Loucy (cell line): ENCODE results near the gene FEZF2.

Experiments used
- H2AFZ ChIP-seq: fragments of 200-600 bp; sonication (generic); 2 replicates; pipeline ENCODE4 v1.6.0; 2016; ENCODE audit warnings: antibody characterized with exemption, mild to moderate bottlenecking, low read length, moderate library complexity
- H3F3A ChIP-seq: fragments of 200-600 bp; 2 replicates; pipeline ENCODE4 v1.6.0; 2016; ENCODE audit warnings: antibody characterized with exemption, low read depth, mild to moderate bottlenecking
- H3K27me3 ChIP-seq: fragments of 200-600 bp; sonication (generic); 2 replicates; pipeline ENCODE4 v1.6.1; 2014; ENCODE audit warnings: low read length, mild to moderate bottlenecking; ENCODE audit not compliant: insufficient read depth, poor library complexity, severe bottlenecking
- H3K36me3 ChIP-seq: fragments of 200-600 bp; sonication (generic); 2 replicates; pipeline ENCODE4 v1.6.1; 2016; ENCODE audit warnings: low read length; ENCODE audit not compliant: insufficient read depth
- H3K4me1 ChIP-seq: fragments of 200-600 bp; sonication (generic); 2 replicates; pipeline ENCODE4 v1.5.1; 2014; ENCODE audit warnings: low read length, mild to moderate bottlenecking; ENCODE audit not compliant: insufficient read depth, poor library complexity, severe bottlenecking
- H3K4me2 ChIP-seq: fragments of 200-600 bp; sonication (generic); 2 replicates; pipeline ENCODE4 v1.6.0; 2014; ENCODE audit warnings: antibody characterized with exemption, low read length, low read depth, mild to moderate bottlenecking; ENCODE audit not compliant: poor library complexity, severe bottlenecking
- H3K4me3 ChIP-seq: fragments of 200-600 bp; sonication (generic); 2 replicates; pipeline ENCODE4 v1.5.1; 2014; ENCODE audit warnings: low read length, mild to moderate bottlenecking, mixed read lengths; ENCODE audit not compliant: poor library complexity, severe bottlenecking
- H3K79me2 ChIP-seq: fragments of 200-600 bp; sonication (generic); 2 replicates; pipeline ENCODE4 v1.6.1; 2014; ENCODE audit warnings: low read length; ENCODE audit not compliant: insufficient read depth
- H3K9ac ChIP-seq: fragments of 200-600 bp; sonication (generic); 2 replicates; pipeline ENCODE4 v1.6.0; 2014; ENCODE audit warnings: mild to moderate bottlenecking, low read depth, low read length, moderate library complexity; ENCODE audit not compliant: poor library complexity, severe bottlenecking
- H3K9me2 ChIP-seq: fragments of 200-600 bp; sonication (generic); replicated peaks from 2 replicates; pipeline ENCODE4 v1.6.1; 2016; ENCODE audit warnings: low read depth, low read length, mixed read lengths
- H3K9me3 ChIP-seq: fragments of 200-600 bp; sonication (generic); 2 replicates; pipeline ENCODE4 v1.6.1; 2014; ENCODE audit warnings: mild to moderate bottlenecking, antibody characterized with exemption, low read length, low read depth; ENCODE audit not compliant: insufficient read depth
- H4K20me1 ChIP-seq: fragments of 200-600 bp; sonication (generic); 2 replicates; pipeline ENCODE4 v1.6.0; 2014; ENCODE audit warnings: antibody characterized with exemption, low read length, mild to moderate bottlenecking; ENCODE audit not compliant: insufficient read depth, poor library complexity, severe bottlenecking
- CTCF ChIP-seq: fragments of 200-600 bp; sonication (generic); conservative IDR thresholded peaks from 2 replicates; pipeline ENCODE4 v1.5.1; 2014; ENCODE audit warnings: mild to moderate bottlenecking, antibody characterized with exemption, low read length
- EZH2phosphoT487 ChIP-seq: fragments of 200-600 bp; IDR thresholded peaks from 2 replicates; pipeline ENCODE4 v1.6.1; 2018; ENCODE audit warnings: antibody characterized with exemption, mild to moderate bottlenecking, moderate library complexity, borderline replicate concordance

The FEZF2 gene

GRCh38 chr3:62361824-62362223 lies 11.5 kb downstream of the FEZF2 start:
- Histone ChIP-seq H3K9ac (no peak overlapping the region), H3K9me2 (no peaks in the 10 kb centered on the region), H3F3A (no peaks in the 10 kb centered on the region), H2AFZ (no peak overlapping the region), H3K79me2 (no peaks in the 10 kb centered on the region), H3K27me3 (no peaks in the 10 kb centered on the region), H3K4me3 (no peak overlapping the region), H3K9me3 (no peaks in the 10 kb centered on the region), H3K4me1 (peaks cover 4% of the 10 kb centered on the region), H3K4me2 (no peak overlapping the region), H3K36me3 (no peaks in the 10 kb centered on the region), H4K20me1 (no peaks in the 10 kb centered on the region)
- no peak for TF ChIP-seq EZH2phosphoT487
- TF ChIP-seq CTCF: no peak

DNA sequence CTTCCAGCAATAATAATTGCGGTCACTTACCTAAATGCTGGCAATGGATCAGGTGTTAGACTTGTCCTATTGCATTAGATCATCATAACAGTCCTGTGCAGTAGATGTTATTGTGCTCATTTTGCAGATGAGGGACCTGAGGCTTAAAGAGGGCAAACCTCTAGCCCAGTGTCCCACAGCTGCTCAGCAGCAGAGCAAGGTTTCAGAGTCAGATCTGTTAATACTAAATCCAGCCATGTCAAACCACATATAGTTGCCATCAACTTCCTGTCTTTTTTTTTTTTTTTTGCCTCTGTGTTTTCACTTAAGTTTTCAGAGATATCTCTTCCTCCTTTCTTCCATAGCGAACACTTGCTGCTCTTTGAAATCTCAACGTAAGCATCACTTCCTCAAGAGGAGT lies 12.1 kb downstream of the FEZF2 start:
- no peak overlapping the region for H3K9ac ChIP-seq
- H3F3A ChIP-seq: no peaks in the 10 kb centered on the region
- no peaks in the 10 kb centered on the region for H3K36me3 ChIP-seq
- TF ChIP-seq EZH2phosphoT487 (no peak), CTCF (no peak)
- no peaks in the 10 kb centered on the region for H3K27me3 ChIP-seq
- H3K4me1 ChIP-seq: peaks cover 4% of the 10 kb centered on the region
- H3K9me3 ChIP-seq: no peaks in the 10 kb centered on the region
- H3K4me2 ChIP-seq: no peak overlapping the region
- no peak overlapping the region for H2AFZ ChIP-seq
- no peaks in the 10 kb centered on the region for H3K79me2 ChIP-seq
- no peak overlapping the region for H3K4me3 ChIP-seq
- H4K20me1 ChIP-seq: no peaks in the 10 kb centered on the region
- no peaks in the 10 kb centered on the region for H3K9me2 ChIP-seq

GRCh38 chr3:62359531-62359930 lies 13.8 kb downstream of the FEZF2 start:
- Histone ChIP-seq H2AFZ (no peak overlapping the region), H3K4me3 (no peak overlapping the region), H3K4me2 (no peak overlapping the region), H3K9me2 (no peaks in the 10 kb centered on the region), H3K9me3 (no peaks in the 10 kb centered on the region), H3K9ac (no peak overlapping the region), H3K36me3 (no peaks in the 10 kb centered on the region), H3K27me3 (no peaks in the 10 kb centered on the region), H3K4me1 (peaks cover 4% of the 10 kb centered on the region), H4K20me1 (no peaks in the 10 kb centered on the region), H3K79me2 (no peaks in the 10 kb centered on the region), H3F3A (no peaks in the 10 kb centered on the region)
- TF ChIP-seq EZH2phosphoT487: no peak

DNA sequence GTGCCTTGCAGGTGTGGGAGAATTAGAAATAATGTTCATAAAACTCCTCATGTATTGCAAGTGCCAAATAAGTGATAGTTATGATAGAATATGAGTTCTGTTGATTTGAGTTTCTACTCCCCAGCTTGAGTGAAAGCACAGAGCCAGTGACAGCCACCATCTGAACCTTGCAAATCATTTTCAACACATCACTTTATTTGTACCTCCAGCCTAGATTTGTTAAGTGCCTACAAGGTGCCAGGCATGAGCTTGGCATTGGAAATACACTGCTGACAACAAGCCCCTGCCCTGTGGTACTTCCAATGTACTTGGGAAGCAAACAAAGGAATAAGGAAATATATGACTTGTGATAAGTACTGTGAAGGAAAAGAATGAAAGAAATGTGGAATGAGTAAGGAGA lies 17.0 kb downstream of the FEZF2 start:
- Histone ChIP-seq H4K20me1 (no peaks in the 10 kb centered on the region), H3K4me2 (no peak overlapping the region), H3K27me3 (no peaks in the 10 kb centered on the region), H3K9ac (no peak overlapping the region), H2AFZ (no peak overlapping the region), H3K9me2 (no peaks in the 10 kb centered on the region), H3K9me3 (no peaks in the 10 kb centered on the region), H3K36me3 (no peaks in the 10 kb centered on the region), H3K4me3 (no peak overlapping the region), H3F3A (no peaks in the 10 kb centered on the region), H3K79me2 (no peaks in the 10 kb centered on the region), H3K4me1 (peaks cover 4% of the 10 kb centered on the region)
- TF ChIP-seq EZH2phosphoT487 (no peak), CTCF (no peak)
